HL-60 (cell line): ENCODE results near the gene ADAT2.

ENCODE experiments used
- DNase-seq, 2 experiments: peaks; one replicate each; pipeline ENCODE4 v3.0.0-alpha.2; 2010 to 2020; ENCODE audit warnings: low read depth in 1 of 2, low spot score in 1 of 2
- H3K27ac ChIP-seq: fragments of 250-450 bp; sonication (Bioruptor Pico); replicated peaks from 2 replicates; pipeline ENCODE4 v1.5.1; 2020; ENCODE audit warnings: mild to moderate bottlenecking, moderate library complexity
- H3K27me3 ChIP-seq: fragments of 250-450 bp; sonication (Bioruptor Pico); 2 replicates; pipeline ENCODE4 v1.5.1; 2021; ENCODE audit warnings: mild to moderate bottlenecking, moderate library complexity; ENCODE audit not compliant: insufficient read depth, poor library complexity, severe bottlenecking
- H3K4me3 ChIP-seq: replicated peaks from 2 replicates; pipeline ENCODE4 v1.5.1; 2011; ENCODE audit warnings: mild to moderate bottlenecking, control low read depth, low read length; ENCODE audit not compliant: insufficient read depth
- GABPA ChIP-seq: IDR thresholded peaks from 2 replicates; pipeline ENCODE4 v1.6.1; 2012; ENCODE audit warnings: low read depth
- POLR2AphosphoS5 ChIP-seq: IDR thresholded peaks from 2 replicates; pipeline ENCODE4 v1.6.1; 2012; ENCODE audit warnings: low read depth
- SPI1 ChIP-seq: IDR thresholded peaks from 2 replicates; pipeline ENCODE4 v1.6.1; 2012; ENCODE audit warnings: low read depth, mild to moderate bottlenecking, borderline replicate concordance
- TF ChIP-seq, protein P1 (sequence below): IDR thresholded peaks from one replicate; pipeline ENCODE4 v1.5.1; 2011; ENCODE audit warnings: low read length, control low read depth, inconsistent platforms; ENCODE audit not compliant: insufficient read depth
- TF ChIP-seq, protein P2 (sequence below): IDR thresholded peaks from 2 replicates; pipeline ENCODE4 v1.6.1; 2012; ENCODE audit warnings: low read depth; ENCODE audit not compliant: insufficient replicate concordance

ADAT2 gene

GRCh38 chr6:143408787-143409162 is 41.7 kb downstream of the ADAT2 start:
- Histone ChIP-seq H3K27ac (no peak overlapping the region), H3K27me3 (no peaks in the 10 kb centered on the region), H3K4me3 (no peak overlapping the region)
- no peak for DNase-seq
- TF ChIP-seq, protein P1, sequence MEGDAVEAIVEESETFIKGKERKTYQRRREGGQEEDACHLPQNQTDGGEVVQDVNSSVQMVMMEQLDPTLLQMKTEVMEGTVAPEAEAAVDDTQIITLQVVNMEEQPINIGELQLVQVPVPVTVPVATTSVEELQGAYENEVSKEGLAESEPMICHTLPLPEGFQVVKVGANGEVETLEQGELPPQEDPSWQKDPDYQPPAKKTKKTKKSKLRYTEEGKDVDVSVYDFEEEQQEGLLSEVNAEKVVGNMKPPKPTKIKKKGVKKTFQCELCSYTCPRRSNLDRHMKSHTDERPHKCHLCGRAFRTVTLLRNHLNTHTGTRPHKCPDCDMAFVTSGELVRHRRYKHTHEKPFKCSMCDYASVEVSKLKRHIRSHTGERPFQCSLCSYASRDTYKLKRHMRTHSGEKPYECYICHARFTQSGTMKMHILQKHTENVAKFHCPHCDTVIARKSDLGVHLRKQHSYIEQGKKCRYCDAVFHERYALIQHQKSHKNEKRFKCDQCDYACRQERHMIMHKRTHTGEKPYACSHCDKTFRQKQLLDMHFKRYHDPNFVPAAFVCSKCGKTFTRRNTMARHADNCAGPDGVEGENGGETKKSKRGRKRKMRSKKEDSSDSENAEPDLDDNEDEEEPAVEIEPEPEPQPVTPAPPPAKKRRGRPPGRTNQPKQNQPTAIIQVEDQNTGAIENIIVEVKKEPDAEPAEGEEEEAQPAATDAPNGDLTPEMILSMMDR = no peak
- TF ChIP-seq, protein P2, sequence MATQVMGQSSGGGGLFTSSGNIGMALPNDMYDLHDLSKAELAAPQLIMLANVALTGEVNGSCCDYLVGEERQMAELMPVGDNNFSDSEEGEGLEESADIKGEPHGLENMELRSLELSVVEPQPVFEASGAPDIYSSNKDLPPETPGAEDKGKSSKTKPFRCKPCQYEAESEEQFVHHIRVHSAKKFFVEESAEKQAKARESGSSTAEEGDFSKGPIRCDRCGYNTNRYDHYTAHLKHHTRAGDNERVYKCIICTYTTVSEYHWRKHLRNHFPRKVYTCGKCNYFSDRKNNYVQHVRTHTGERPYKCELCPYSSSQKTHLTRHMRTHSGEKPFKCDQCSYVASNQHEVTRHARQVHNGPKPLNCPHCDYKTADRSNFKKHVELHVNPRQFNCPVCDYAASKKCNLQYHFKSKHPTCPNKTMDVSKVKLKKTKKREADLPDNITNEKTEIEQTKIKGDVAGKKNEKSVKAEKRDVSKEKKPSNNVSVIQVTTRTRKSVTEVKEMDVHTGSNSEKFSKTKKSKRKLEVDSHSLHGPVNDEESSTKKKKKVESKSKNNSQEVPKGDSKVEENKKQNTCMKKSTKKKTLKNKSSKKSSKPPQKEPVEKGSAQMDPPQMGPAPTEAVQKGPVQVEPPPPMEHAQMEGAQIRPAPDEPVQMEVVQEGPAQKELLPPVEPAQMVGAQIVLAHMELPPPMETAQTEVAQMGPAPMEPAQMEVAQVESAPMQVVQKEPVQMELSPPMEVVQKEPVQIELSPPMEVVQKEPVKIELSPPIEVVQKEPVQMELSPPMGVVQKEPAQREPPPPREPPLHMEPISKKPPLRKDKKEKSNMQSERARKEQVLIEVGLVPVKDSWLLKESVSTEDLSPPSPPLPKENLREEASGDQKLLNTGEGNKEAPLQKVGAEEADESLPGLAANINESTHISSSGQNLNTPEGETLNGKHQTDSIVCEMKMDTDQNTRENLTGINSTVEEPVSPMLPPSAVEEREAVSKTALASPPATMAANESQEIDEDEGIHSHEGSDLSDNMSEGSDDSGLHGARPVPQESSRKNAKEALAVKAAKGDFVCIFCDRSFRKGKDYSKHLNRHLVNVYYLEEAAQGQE = no peak
- TF ChIP-seq GABPA (no peak), POLR2AphosphoS5 (no peak)

DNA sequence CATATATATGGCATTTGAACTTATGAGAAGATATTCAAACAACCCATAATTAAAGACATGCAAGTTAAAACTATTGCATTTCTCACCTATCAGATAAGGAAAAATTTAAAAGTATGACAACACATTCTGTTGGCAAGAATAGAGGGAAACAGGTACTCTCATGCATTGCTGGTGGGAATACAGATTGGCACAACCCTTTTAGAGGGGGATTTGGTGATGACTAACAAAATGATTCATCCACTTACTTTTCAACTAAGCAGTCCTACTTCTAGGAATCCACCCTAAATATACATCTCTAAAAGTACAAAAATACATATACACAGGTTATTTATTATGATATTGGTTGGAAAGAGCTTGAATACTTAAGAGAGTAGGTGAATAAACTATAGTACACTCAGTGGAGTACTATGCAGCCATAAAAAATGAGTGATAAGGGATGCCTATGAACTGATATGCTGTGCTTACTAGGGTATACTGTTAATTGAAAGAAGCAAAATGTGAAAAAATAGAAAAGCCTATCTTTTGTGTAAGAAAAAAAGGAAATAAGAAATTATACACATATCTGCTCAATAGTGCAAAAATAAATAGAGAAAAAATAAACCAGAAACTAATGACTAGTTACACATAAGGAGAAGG is 42.2 kb downstream of the ADAT2 start:
- TF ChIP-seq, protein P2 = no peak
- TF ChIP-seq POLR2AphosphoS5 (no peak), GABPA (no peak), SPI1 (no peak)
- TF ChIP-seq, protein P1 = no peak
- Histone ChIP-seq H3K4me3 (no peak overlapping the region), H3K27ac (no peak overlapping the region), H3K27me3 (no peaks in the 10 kb centered on the region)
- no peak for DNase-seq

GRCh38 chr6:143406673-143407072 is 43.8 kb downstream of the ADAT2 start:
- Histone ChIP-seq H3K4me3 (no peak overlapping the region), H3K27me3 (no peaks in the 10 kb centered on the region), H3K27ac (no peak overlapping the region)
- DNase-seq = no peak
- no peak for TF ChIP-seq SPI1
- TF ChIP-seq, protein P2 = no peak
- TF ChIP-seq POLR2AphosphoS5 = no peak
- TF ChIP-seq GABPA = no peak
- TF ChIP-seq, protein P1 = no peak
